Astrocyte (in vitro differentiated cells and primary cell): ENCODE results near the gene AMPD1. TPM values are rescaled to one million over a fixed set of nuclear protein-coding genes. Genes with fewer than 3 reads are reported as not detected.

Experiments used
- DNase-seq: peaks from one replicate; pipeline ENCODE4 v3.0.0-alpha.2; 2010; ENCODE audit warnings: low read depth
- FAIRE-seq: peaks from 2 replicates; lab custom pipeline; 2011; peaks lifted over from hg19 to GRCh38; lab: Jason Lieb, UNC
- H2AFZ ChIP-seq: 2 replicates; pipeline ENCODE4 v1.6.0; 2012; ENCODE audit warnings: low read depth, low read length, inconsistent platforms
- H3K27ac ChIP-seq: 2 replicates; pipeline ENCODE4 v1.5.1; 2011; ENCODE audit warnings: low read depth, low read length, inconsistent platforms
- H3K27me3 ChIP-seq: 2 replicates; pipeline ENCODE4 v1.6.0; 2011; ENCODE audit warnings: low read length, inconsistent platforms; ENCODE audit not compliant: insufficient read depth
- H3K36me3 ChIP-seq: 2 replicates; pipeline ENCODE4 v1.5.1; 2011; ENCODE audit warnings: low read length, inconsistent platforms; ENCODE audit not compliant: insufficient read depth
- H3K4me1 ChIP-seq: 2 replicates; pipeline ENCODE4 v1.5.1; 2011; ENCODE audit warnings: low read length, inconsistent platforms; ENCODE audit not compliant: insufficient read depth
- H3K4me2 ChIP-seq: 2 replicates; pipeline ENCODE4 v1.6.0; 2012; ENCODE audit warnings: low read length, inconsistent platforms
- H3K4me3 ChIP-seq: 2 replicates; pipeline ENCODE4 v1.5.1; 2011; ENCODE audit warnings: low read depth, mild to moderate bottlenecking, low read length, inconsistent platforms; ENCODE audit not compliant: insufficient read depth
- H3K79me2 ChIP-seq: 2 replicates; pipeline ENCODE4 v1.6.0; 2012; ENCODE audit warnings: mild to moderate bottlenecking, low read length, inconsistent platforms; ENCODE audit not compliant: insufficient read depth
- H3K9ac ChIP-seq: 2 replicates; pipeline ENCODE4 v1.6.0; 2012; ENCODE audit warnings: mild to moderate bottlenecking, low read length, inconsistent platforms
- H3K9me3 ChIP-seq: 2 replicates; pipeline ENCODE4 v1.5.1; 2012; ENCODE audit warnings: low read depth, mild to moderate bottlenecking, low read length, inconsistent platforms; ENCODE audit not compliant: insufficient read depth
- H4K20me1 ChIP-seq: 2 replicates; pipeline ENCODE4 v1.6.0; 2012; ENCODE audit warnings: low read length, inconsistent platforms; ENCODE audit not compliant: insufficient read depth
- H3K27ac Mint-ChIP-seq: one replicate; pipeline ENCODE4 v1.8.0; 2021; ENCODE audit warnings: mild to moderate bottlenecking, mixed read lengths; ENCODE audit not compliant: unreplicated experiment
- H3K27me3 Mint-ChIP-seq: one replicate; pipeline ENCODE4 v1.8.0; 2021; ENCODE audit warnings: low read depth, mixed read lengths; ENCODE audit not compliant: unreplicated experiment
- H3K36me3 Mint-ChIP-seq: one replicate; pipeline ENCODE4 v1.8.0; 2021; ENCODE audit warnings: low read depth, mixed read lengths; ENCODE audit not compliant: unreplicated experiment
- H3K4me1 Mint-ChIP-seq: one replicate; pipeline ENCODE4 v1.8.0; 2021; ENCODE audit warnings: low read depth, mixed read lengths; ENCODE audit not compliant: unreplicated experiment
- H3K4me3 Mint-ChIP-seq: one replicate; pipeline ENCODE4 v1.8.0; 2021; ENCODE audit warnings: mild to moderate bottlenecking, moderate library complexity, mixed read lengths; ENCODE audit not compliant: unreplicated experiment
- H3K9me3 Mint-ChIP-seq: one replicate; pipeline ENCODE4 v1.8.0; 2021; ENCODE audit warnings: mild to moderate bottlenecking, mixed read lengths; ENCODE audit not compliant: unreplicated experiment
- EZH2 ChIP-seq: IDR thresholded peaks from 2 replicates; pipeline ENCODE4 v1.6.1; 2012; ENCODE audit warnings: mild to moderate bottlenecking, low read length, inconsistent platforms; ENCODE audit not compliant: insufficient read depth
- total RNA-seq: library from RNA; stranded (reverse); gene quantifications from 2 replicates; pipeline ENCODE4 v1.2.1, GENCODE V29; 2021
- TF ChIP-seq, protein P1 (sequence below): IDR thresholded peaks from 2 replicates; pipeline ENCODE4 v1.5.1; 2011; ENCODE audit warnings: low read depth, mild to moderate bottlenecking, inconsistent platforms, low read length, moderate library complexity; ENCODE audit not compliant: insufficient read depth

Gene AMPD1
- total RNA-seq, 1 donor from 2014 or later = not detected

DNA sequence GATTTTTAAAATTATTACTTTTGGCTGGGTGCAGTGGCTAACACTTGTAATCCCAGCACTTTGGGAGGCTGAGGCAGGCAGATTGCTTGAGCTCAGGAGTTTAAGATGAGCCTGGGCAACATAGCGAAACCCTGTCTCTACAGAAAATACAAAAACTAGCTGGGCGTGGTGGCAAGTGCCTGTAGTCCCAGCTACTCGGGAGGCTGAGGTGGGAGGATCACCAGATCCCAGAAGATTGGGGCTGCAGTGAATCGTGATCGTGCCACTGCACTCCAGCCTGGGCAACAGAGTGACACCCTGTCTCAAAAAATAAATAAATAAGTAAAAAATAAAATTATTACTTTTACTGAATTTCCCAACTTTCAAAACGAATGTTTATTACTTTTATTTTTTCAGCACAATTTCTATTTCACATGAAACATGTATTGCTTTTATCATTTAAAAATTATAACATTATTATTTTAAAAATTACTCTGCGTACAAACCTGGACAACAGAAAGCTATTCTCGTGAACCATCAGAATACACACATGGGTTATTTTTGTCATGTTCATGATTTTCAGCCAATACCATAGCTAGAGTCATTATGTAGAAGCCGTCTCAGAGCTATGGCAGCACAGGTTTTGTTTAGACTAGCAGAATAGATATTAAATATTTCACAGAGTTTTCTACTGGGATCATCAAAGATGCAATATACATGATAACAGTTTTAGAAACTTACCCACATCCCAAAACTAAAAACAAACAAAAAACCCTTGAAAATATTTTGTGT is 621 bp downstream of the AMPD1 start:
- Histone ChIP-seq H3K27me3 (no peaks in the 10 kb centered on the region), H3K9ac (no peak overlapping the region), H3K4me2 (no peak overlapping the region), H3K4me1 (no peaks in the 10 kb centered on the region), H3K4me3 (no peak overlapping the region), H2AFZ (no peak overlapping the region), H4K20me1 (no peaks in the 10 kb centered on the region), H3K9me3 (no peaks in the 10 kb centered on the region), H3K36me3 (no peaks in the 10 kb centered on the region), H3K27ac (no peak overlapping the region), H3K79me2 (no peaks in the 10 kb centered on the region)
- no peak overlapping the region for H3K4me3 Mint-ChIP-seq
- no peaks in the 10 kb centered on the region for H3K36me3 Mint-ChIP-seq
- no peak for DNase-seq
- H3K4me1 Mint-ChIP-seq = peaks cover 6% of the 10 kb centered on the region
- no peak for FAIRE-seq
- H3K9me3 Mint-ChIP-seq = no peaks in the 10 kb centered on the region
- TF ChIP-seq EZH2 = no peak
- TF ChIP-seq, protein P1, sequence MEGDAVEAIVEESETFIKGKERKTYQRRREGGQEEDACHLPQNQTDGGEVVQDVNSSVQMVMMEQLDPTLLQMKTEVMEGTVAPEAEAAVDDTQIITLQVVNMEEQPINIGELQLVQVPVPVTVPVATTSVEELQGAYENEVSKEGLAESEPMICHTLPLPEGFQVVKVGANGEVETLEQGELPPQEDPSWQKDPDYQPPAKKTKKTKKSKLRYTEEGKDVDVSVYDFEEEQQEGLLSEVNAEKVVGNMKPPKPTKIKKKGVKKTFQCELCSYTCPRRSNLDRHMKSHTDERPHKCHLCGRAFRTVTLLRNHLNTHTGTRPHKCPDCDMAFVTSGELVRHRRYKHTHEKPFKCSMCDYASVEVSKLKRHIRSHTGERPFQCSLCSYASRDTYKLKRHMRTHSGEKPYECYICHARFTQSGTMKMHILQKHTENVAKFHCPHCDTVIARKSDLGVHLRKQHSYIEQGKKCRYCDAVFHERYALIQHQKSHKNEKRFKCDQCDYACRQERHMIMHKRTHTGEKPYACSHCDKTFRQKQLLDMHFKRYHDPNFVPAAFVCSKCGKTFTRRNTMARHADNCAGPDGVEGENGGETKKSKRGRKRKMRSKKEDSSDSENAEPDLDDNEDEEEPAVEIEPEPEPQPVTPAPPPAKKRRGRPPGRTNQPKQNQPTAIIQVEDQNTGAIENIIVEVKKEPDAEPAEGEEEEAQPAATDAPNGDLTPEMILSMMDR = no peak
- H3K27ac Mint-ChIP-seq = no peak overlapping the region
- H3K27me3 Mint-ChIP-seq = peaks cover 5% of the 10 kb centered on the region

DNA sequence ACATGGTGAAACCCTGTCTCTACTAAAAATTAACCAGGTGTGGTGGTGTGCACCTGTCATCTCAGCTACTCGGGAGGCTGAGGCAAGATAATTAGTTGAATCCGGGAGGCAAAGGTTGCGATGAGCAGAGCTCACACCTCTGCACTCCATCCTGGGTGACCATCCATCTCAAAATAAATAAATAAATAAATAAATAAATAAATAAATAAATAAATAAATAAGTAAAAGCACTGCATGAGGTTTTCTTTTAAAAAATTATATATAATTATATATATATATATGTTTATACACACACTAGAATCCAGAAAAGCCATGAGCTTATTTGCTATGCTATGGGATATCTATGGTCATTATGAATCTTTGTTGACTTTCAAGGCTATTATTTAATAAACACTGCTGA is 2.4 kb downstream of the AMPD1 start:
- Histone ChIP-seq H3K4me1 (no peaks in the 10 kb centered on the region), H4K20me1 (no peaks in the 10 kb centered on the region), H3K4me2 (no peak overlapping the region), H3K4me3 (no peak overlapping the region), H2AFZ (no peak overlapping the region), H3K36me3 (no peaks in the 10 kb centered on the region), H3K27ac (no peak overlapping the region), H3K79me2 (no peaks in the 10 kb centered on the region), H3K27me3 (peaks cover 9% of the 10 kb centered on the region), H3K9me3 (no peaks in the 10 kb centered on the region), H3K9ac (no peak overlapping the region)
- no peak overlapping the region for H3K4me3 Mint-ChIP-seq
- H3K4me1 Mint-ChIP-seq = peaks cover 6% of the 10 kb centered on the region
- FAIRE-seq (no peak), DNase-seq (no peak)
- no peaks in the 10 kb centered on the region for H3K36me3 Mint-ChIP-seq
- H3K9me3 Mint-ChIP-seq = no peaks in the 10 kb centered on the region
- no peak overlapping the region for H3K27ac Mint-ChIP-seq
- no peak for TF ChIP-seq EZH2
- TF ChIP-seq, protein P1 = no peak
- peaks cover 16% of the 10 kb centered on the region for H3K27me3 Mint-ChIP-seq

DNA sequence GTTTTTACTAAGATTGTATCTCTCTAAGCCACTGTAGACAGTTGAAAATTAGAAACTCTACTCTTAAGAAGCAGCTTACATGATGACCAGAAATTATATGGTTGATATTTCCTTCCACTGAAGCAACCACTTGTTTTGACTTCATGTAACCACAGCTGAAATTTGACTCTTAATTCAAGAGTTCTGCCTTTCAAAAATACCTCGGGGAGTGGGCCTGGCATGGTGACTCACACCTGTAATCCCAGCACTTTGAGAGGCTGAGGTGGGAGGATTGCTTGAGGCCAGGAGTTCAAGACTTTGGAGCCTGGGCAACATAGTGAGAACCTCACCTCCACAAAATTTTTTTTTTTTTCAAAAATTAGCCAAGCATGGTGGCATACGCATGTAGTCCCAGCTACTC is 4.3 kb downstream of the AMPD1 start:
- Mint-ChIP-seq H3K9me3 (no peaks in the 10 kb centered on the region), H3K4me1 (peaks cover 6% of the 10 kb centered on the region), H3K36me3 (no peaks in the 10 kb centered on the region), H3K27me3 (peaks cover 30% of the 10 kb centered on the region), H3K4me3 (no peak overlapping the region), H3K27ac (no peak overlapping the region)
- Histone ChIP-seq H3K9ac (no peak overlapping the region), H4K20me1 (no peaks in the 10 kb centered on the region), H3K4me3 (no peak overlapping the region), H2AFZ (no peak overlapping the region), H3K27me3 (peaks cover 16% of the 10 kb centered on the region), H3K9me3 (no peaks in the 10 kb centered on the region), H3K27ac (no peak overlapping the region), H3K36me3 (no peaks in the 10 kb centered on the region), H3K4me1 (no peaks in the 10 kb centered on the region), H3K4me2 (no peak overlapping the region), H3K79me2 (no peaks in the 10 kb centered on the region)
- FAIRE-seq (no peak), DNase-seq (no peak)
- no peak for TF ChIP-seq EZH2
- TF ChIP-seq, protein P1 = no peak
